ENCODE results near the gene KISS1.

DNA sequence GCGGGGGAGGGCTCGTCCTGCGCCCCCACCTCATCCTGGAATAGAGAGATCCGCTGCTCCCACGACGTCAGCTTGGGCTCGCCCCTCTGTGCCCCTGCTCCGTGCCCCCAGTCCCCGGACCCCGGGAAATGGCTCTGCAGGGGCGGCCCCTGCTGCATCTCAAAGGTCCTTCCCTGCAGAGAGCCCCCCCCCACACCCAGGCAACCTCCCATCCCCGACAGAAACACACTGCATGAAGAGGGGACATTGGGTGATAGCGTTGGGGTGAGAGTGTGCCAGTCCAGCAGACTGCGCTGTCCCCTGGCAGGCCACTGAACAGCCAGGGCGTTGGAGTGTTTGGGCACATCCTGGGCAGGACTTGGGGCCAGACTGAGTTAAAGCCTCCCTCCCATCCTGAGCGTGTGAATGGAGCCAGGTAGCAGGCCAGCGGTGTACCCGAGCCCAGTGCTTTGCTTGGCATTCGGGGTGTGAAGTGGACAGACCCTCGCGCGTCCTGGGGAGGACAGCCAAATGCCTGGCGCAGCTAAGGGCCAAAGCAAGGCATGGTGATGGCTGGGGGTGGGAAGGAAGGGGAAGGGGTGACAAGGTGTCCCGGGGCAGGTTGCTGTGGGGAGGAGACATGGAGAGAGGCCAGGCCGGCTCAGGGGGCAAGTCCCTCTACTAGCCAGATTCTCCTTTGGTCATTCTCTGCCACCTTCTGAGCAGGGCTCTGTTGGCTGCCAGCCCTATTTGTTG, 43.8 kb downstream of the KISS1 start:
- TF ChIP-seq, protein P1, sequence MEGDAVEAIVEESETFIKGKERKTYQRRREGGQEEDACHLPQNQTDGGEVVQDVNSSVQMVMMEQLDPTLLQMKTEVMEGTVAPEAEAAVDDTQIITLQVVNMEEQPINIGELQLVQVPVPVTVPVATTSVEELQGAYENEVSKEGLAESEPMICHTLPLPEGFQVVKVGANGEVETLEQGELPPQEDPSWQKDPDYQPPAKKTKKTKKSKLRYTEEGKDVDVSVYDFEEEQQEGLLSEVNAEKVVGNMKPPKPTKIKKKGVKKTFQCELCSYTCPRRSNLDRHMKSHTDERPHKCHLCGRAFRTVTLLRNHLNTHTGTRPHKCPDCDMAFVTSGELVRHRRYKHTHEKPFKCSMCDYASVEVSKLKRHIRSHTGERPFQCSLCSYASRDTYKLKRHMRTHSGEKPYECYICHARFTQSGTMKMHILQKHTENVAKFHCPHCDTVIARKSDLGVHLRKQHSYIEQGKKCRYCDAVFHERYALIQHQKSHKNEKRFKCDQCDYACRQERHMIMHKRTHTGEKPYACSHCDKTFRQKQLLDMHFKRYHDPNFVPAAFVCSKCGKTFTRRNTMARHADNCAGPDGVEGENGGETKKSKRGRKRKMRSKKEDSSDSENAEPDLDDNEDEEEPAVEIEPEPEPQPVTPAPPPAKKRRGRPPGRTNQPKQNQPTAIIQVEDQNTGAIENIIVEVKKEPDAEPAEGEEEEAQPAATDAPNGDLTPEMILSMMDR (tag by site-specific recombination; IDR thresholded peaks at IDR 0.05) = 0 out of 2 replicates have a peak, but pooled peaks have one; percentile 25
- TF ChIP-seq ZNF133 (tag by site-specific recombination; IDR thresholded peaks at IDR 0.05) (no peak), KLF10 (tag by site-specific recombination; IDR thresholded peaks at IDR 0.05) (no peak), ZNF548 (tag by site-specific recombination; IDR thresholded peaks at IDR 0.05) (no peak), ZNF140 (tag by site-specific recombination; IDR thresholded peaks at IDR 0.05) (no peak), ZXDB (tag by site-specific recombination; IDR thresholded peaks at IDR 0.05) (peak; percentile 90)
- TF ChIP-seq, protein P2, sequence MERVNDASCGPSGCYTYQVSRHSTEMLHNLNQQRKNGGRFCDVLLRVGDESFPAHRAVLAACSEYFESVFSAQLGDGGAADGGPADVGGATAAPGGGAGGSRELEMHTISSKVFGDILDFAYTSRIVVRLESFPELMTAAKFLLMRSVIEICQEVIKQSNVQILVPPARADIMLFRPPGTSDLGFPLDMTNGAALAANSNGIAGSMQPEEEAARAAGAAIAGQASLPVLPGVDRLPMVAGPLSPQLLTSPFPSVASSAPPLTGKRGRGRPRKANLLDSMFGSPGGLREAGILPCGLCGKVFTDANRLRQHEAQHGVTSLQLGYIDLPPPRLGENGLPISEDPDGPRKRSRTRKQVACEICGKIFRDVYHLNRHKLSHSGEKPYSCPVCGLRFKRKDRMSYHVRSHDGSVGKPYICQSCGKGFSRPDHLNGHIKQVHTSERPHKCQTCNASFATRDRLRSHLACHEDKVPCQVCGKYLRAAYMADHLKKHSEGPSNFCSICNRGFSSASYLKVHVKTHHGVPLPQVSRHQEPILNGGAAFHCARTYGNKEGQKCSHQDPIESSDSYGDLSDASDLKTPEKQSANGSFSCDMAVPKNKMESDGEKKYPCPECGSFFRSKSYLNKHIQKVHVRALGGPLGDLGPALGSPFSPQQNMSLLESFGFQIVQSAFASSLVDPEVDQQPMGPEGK (tag by site-specific recombination; IDR thresholded peaks at IDR 0.05) = peak; percentile 15
- TF ChIP-seq, protein P3, sequence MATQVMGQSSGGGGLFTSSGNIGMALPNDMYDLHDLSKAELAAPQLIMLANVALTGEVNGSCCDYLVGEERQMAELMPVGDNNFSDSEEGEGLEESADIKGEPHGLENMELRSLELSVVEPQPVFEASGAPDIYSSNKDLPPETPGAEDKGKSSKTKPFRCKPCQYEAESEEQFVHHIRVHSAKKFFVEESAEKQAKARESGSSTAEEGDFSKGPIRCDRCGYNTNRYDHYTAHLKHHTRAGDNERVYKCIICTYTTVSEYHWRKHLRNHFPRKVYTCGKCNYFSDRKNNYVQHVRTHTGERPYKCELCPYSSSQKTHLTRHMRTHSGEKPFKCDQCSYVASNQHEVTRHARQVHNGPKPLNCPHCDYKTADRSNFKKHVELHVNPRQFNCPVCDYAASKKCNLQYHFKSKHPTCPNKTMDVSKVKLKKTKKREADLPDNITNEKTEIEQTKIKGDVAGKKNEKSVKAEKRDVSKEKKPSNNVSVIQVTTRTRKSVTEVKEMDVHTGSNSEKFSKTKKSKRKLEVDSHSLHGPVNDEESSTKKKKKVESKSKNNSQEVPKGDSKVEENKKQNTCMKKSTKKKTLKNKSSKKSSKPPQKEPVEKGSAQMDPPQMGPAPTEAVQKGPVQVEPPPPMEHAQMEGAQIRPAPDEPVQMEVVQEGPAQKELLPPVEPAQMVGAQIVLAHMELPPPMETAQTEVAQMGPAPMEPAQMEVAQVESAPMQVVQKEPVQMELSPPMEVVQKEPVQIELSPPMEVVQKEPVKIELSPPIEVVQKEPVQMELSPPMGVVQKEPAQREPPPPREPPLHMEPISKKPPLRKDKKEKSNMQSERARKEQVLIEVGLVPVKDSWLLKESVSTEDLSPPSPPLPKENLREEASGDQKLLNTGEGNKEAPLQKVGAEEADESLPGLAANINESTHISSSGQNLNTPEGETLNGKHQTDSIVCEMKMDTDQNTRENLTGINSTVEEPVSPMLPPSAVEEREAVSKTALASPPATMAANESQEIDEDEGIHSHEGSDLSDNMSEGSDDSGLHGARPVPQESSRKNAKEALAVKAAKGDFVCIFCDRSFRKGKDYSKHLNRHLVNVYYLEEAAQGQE (tag by site-specific recombination; IDR thresholded peaks at IDR 0.05) = no peak
